Activated gamma-delta T cell treated with Interleukin-2 at 50 U/mL for 16 hours (primary cell): Measurements from ENCODE around the gene ISG20.

Source experiments
- DNase-seq: peaks from one replicate; pipeline ENCODE4 v3.0.0-alpha.2; 2020

The ISG20 gene

GRCh38 chr15:88638626-88639372 is at the start of gene ISG20:
ISG20 (plus strand) TSS chr15:88639016; CDS start chr15:88639367, 351 bp downstream.
- DNase-seq, result peak; percentile 95

- no peak for DNase-seq
These were observed 48.1 kb upstream of the ISG20 start for GRCh38 chr15:88590759-88591158.

- no peak for DNase-seq
These were observed 47.4 kb upstream of the ISG20 start for GRCh38 chr15:88591384-88591783.

GRCh38 chr15:88603885-88604284 is 34.9 kb upstream of the ISG20 start:
- DNase-seq, result no peak

- DNase-seq, result no peak
These were observed 34.2 kb upstream of the ISG20 start for GRCh38 chr15:88604381-88605188.

GRCh38 chr15:88605189-88606069 is 33.4 kb upstream of the ISG20 start:
- DNase-seq, result peak; percentile 40

- no peak for DNase-seq
These were observed 32.6 kb upstream of the ISG20 start for GRCh38 chr15:88606070-88606794.

GRCh38 chr15:88607951-88608350 is 30.9 kb upstream of the ISG20 start:
- DNase-seq, result no peak

GRCh38 chr15:88608607-88609181 is 30.1 kb upstream of the ISG20 start:
- no peak for DNase-seq

GRCh38 chr15:88609344-88610090 is 29.3 kb upstream of the ISG20 start:
- DNase-seq, result no peak

GRCh38 chr15:88610701-88611231 is 28.1 kb upstream of the ISG20 start:
- DNase-seq, result no peak

GRCh38 chr15:88612186-88612796 is 26.5 kb upstream of the ISG20 start:
- DNase-seq, result no peak

GRCh38 chr15:88613074-88613944 is 25.5 kb upstream of the ISG20 start:
- no peak for DNase-seq

GRCh38 chr15:88615303-88616107 is 23.3 kb upstream of the ISG20 start:
- DNase-seq, result no peak

GRCh38 chr15:88616240-88616639 is 22.6 kb upstream of the ISG20 start:
- DNase-seq, result no peak

- no peak for DNase-seq
These were observed 21.6 kb upstream of the ISG20 start for GRCh38 chr15:88617031-88617722.

GRCh38 chr15:88617790-88618189 is 21.0 kb upstream of the ISG20 start:
- DNase-seq, result no peak

GRCh38 chr15:88618686-88619085 is 20.1 kb upstream of the ISG20 start:
- no peak for DNase-seq
